Measurements from ENCODE around the gene CDK17.

The CDK17 gene

DNA sequence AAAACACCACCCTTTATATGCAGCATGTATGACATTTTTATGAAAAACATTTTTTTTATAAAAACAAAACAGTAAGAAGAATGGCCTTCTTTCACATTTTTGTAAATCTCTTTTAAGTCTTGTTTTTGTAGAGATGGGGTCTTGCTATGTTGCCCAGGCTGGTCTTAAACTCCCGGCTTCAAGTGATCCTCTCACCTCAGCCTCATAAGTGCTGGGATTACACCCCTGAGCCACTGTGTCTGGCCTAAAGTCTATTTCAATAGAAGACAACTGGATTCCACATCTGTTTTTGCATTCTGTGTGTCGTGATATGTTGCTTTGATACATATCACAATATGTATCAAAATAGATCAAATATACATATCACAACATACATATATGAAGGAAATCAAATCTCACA, 107.1 kb downstream of the CDK17 start:
- Mint-ChIP-seq H3K9me3 (no peaks in the 10 kb centered on the region), H3K27me3 (ENCODE audit: low read depth) (no peaks in the 10 kb centered on the region), H3K4me3 (no peak overlapping the region), H3K27ac (no peak overlapping the region), H3K4me1 (ENCODE audit: low read depth) (peaks cover 12% of the 10 kb centered on the region), H3K36me3 (ENCODE audit: low read depth) (peaks cover 31% of the 10 kb centered on the region)

DNA sequence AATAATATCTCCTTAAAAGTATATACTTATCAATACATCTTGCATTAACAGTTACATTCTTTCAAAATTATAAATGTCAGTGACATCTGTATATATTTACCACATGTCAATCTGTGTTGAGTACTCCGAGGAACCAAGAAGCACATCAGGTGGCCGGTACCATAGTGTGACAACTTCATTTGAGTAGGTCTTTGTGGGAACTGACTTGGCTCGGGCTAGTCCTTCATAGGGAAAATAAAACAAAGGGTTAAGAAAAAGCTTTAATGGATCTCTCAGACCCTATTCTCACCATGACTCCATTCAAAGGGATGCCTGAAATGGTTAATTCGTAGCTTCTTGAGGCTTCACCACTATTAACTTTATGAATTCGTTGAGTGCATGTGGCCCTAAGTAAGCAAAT, 111.2 kb downstream of the CDK17 start:
- Mint-ChIP-seq H3K4me1 (ENCODE audit: low read depth) (peaks cover 10% of the 10 kb centered on the region), H3K4me3 (no peak overlapping the region), H3K27ac (no peak overlapping the region), H3K27me3 (ENCODE audit: low read depth) (no peaks in the 10 kb centered on the region), H3K9me3 (no peaks in the 10 kb centered on the region), H3K36me3 (ENCODE audit: low read depth) (peaks cover 44% of the 10 kb centered on the region)

DNA sequence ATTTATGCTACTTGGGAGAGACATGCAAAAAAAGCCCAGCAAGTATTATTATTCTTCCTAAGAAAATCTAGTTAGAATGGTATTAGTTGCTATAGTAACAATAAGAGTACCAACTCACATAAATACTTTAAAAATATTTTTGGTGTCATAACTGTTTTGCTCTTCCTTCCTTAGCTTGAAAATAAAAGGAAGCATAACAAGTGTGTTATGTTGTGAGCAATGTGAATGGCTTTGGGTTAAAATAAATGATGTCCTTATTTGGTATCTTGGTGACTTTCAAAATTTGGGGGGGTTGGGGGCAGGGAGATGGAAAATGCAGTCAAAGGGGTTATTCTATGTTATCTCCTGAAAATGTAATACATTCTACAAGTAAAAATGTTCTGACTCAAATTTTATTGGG, 115.1 kb downstream of the CDK17 start:
- peaks cover 46% of the 10 kb centered on the region for H3K36me3 Mint-ChIP-seq (ENCODE audit: low read depth)
- no peak overlapping the region for H3K27ac Mint-ChIP-seq
- H3K27me3 Mint-ChIP-seq (ENCODE audit: low read depth), result no peaks in the 10 kb centered on the region
- no peaks in the 10 kb centered on the region for H3K9me3 Mint-ChIP-seq
- no peak overlapping the region for H3K4me3 Mint-ChIP-seq
- peaks cover 11% of the 10 kb centered on the region for H3K4me1 Mint-ChIP-seq (ENCODE audit: low read depth)

DNA sequence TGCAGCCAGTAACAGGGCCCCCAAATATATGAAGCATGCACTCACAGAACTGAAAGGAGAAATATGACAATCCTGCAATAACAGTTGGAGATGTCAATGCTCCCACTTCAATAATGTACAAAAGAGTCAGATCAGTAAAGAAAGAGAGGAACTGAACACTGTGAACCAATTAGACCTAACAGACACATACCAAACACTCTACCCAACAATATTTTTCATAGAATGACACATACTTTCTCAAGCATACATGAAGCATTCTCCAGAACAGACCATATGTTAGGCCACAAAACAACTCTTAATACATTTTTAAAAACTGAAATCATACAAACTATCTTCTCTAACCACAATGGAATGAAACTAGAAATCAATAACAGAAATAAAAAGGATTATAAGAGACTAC, 125.9 kb downstream of the CDK17 start:
- no peak overlapping the region for H3K4me3 Mint-ChIP-seq
- peaks cover 45% of the 10 kb centered on the region for H3K36me3 Mint-ChIP-seq (ENCODE audit: low read depth)
- H3K27ac Mint-ChIP-seq, result no peak overlapping the region
- H3K4me1 Mint-ChIP-seq (ENCODE audit: low read depth), result peaks cover 8% of the 10 kb centered on the region
- H3K9me3 Mint-ChIP-seq, result no peaks in the 10 kb centered on the region
- H3K27me3 Mint-ChIP-seq (ENCODE audit: low read depth), result no peaks in the 10 kb centered on the region

DNA sequence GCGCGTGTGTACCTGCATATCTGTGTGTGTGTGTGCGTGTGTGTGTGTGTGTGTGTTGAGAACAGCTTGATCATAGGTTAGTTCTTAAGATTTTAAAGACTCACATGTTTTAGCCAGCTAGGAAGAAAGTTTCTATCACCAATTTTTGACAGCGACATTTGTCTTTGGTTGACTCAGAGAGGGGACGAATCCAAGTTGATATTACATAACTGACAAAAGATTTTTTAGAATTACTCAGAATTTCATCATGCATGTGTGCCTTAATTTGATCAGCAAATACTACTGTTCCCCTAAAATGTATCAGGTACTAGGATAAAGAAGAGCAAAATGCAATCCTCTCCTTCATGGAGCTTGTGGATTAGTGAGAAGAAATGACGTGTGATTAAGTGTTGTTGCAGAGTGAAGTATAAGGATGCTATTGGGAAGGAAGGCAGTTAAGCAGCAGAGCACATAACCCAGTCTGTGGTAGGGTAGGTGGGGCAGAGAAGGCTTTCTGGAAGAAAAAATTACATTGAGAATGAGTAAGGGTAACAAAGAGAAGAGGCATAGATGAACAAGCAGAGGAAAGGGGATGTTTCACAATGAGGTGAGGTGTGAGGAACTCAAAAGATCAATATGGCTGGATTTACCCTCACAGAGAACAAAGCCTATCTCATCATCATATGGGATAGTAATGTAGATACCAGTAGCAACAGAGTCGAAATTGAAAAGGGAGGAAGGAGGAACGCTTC, 128.6 kb downstream of the CDK17 start:
- Mint-ChIP-seq H3K9me3 (no peaks in the 10 kb centered on the region), H3K27me3 (ENCODE audit: low read depth) (no peaks in the 10 kb centered on the region), H3K27ac (peak overlapping the region; percentile 0), H3K36me3 (ENCODE audit: low read depth) (peaks cover 44% of the 10 kb centered on the region), H3K4me3 (no peak overlapping the region), H3K4me1 (ENCODE audit: low read depth) (peaks cover 8% of the 10 kb centered on the region)

DNA sequence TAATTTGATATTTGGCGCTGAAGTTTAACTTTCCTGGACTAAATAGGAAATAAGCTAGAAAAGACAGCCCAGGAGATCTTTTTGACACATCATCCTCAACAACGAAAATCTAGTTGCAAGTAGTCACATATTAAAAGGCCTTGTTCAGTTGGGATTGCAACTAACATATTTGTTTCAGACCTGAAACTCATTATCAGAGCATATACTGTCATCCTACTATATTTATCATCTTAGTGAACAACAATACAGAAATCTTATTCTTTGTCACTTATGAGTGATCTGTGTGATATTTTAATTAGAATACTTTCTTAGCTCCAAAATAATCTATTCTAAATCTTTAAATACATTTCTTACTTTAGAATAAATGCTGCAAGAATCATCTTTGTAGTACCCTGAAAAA, 134.0 kb downstream of the CDK17 start:
- Mint-ChIP-seq H3K4me1 (ENCODE audit: low read depth) (peaks cover 7% of the 10 kb centered on the region), H3K27me3 (ENCODE audit: low read depth) (no peaks in the 10 kb centered on the region), H3K36me3 (ENCODE audit: low read depth) (peaks cover 33% of the 10 kb centered on the region), H3K27ac (no peak overlapping the region), H3K4me3 (no peak overlapping the region), H3K9me3 (no peaks in the 10 kb centered on the region)

DNA sequence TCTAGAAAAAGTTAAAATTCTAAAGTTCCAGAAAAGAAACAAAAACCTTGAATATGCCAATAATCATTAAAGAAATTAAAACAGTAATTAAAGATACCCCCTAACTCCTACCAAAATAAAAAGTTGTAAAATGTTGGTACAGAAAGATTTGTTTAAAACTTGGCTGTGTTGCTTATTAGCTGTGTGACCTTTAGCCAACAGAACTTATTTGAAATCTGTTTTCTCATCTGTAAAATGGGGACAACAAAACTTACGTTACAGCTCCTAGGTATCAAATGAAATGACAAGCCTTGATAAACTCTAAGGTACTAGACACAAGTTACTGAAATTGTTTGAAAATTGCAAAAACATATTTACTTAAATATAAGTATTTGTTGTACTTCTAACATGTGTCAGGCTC, 134.4 kb downstream of the CDK17 start:
- no peak overlapping the region for H3K4me3 Mint-ChIP-seq
- peaks cover 7% of the 10 kb centered on the region for H3K4me1 Mint-ChIP-seq (ENCODE audit: low read depth)
- H3K27me3 Mint-ChIP-seq (ENCODE audit: low read depth), result no peaks in the 10 kb centered on the region
- H3K27ac Mint-ChIP-seq, result no peak overlapping the region
- no peaks in the 10 kb centered on the region for H3K9me3 Mint-ChIP-seq
- peaks cover 37% of the 10 kb centered on the region for H3K36me3 Mint-ChIP-seq (ENCODE audit: low read depth)

DNA sequence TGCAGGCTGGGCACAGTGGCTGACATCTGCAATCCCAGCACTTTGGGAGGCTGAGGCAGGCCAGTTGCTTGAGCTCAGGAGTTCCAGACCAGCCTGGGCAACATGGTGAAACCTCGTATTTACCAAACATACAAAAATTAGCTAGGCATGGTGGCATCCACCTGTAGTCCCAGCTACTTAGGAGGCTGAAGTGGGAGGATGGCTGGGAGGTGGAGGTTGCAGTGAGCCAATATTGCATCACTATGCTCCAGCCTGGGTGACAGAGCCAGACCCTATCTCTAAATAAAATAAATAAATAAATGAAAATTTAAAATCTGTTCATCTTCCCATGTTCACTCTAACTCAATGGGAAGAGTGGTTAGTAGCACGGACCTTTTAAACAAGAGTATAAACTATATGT, 134.8 kb downstream of the CDK17 start:
- Mint-ChIP-seq H3K27ac (no peak overlapping the region), H3K4me1 (ENCODE audit: low read depth) (peaks cover 7% of the 10 kb centered on the region), H3K4me3 (no peak overlapping the region), H3K9me3 (no peaks in the 10 kb centered on the region), H3K36me3 (ENCODE audit: low read depth) (peaks cover 39% of the 10 kb centered on the region), H3K27me3 (ENCODE audit: low read depth) (no peaks in the 10 kb centered on the region)

DNA sequence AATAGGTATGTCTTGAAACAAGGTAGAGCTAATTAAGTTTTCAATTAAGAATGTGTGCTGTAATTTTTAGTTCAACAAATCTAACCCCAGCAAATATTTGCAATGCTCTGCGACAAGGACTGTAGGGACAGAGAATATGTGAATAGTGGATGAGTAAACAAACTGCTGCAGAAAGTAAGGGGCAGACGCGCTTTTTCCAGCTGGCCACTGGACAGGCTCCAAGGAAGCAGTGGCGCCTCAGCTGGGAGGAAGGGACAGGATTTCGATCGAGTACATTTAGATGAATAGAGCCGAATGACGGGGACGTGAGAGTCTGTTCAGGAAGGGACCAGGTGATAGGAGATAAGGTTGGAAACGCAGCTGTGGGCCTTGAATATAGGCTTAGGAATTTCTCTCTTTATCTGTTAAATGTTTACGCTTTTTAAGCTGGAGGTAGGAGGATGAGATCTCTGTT, 136.8 kb downstream of the CDK17 start:
- H3K4me1 Mint-ChIP-seq (ENCODE audit: low read depth), result peaks cover 7% of the 10 kb centered on the region
- no peak overlapping the region for H3K27ac Mint-ChIP-seq

DNA sequence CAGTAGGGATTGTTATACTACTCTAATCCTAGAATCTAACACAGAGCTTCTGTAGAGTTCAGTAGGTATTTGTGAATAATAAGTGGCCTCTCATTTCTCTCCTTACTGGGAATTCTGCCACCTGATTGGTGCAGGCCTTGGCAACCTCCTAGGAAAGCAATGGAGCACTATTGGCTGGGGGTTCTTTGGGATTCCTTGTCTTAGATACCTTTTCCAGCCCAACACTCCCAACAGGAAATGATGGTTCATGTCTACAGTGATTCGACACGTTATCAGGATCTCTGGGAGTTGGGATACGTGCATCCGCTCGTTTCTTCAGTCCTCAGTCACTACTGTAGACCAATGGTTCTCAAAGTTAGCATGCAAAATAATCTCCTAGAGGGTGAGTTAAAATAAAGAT, 138.7 kb downstream of the CDK17 start:
- H3K36me3 Mint-ChIP-seq (ENCODE audit: low read depth), result peaks cover 32% of the 10 kb centered on the region
- H3K9me3 Mint-ChIP-seq, result no peaks in the 10 kb centered on the region
- H3K4me3 Mint-ChIP-seq, result no peak overlapping the region
- no peak overlapping the region for H3K27ac Mint-ChIP-seq
- no peaks in the 10 kb centered on the region for H3K27me3 Mint-ChIP-seq (ENCODE audit: low read depth)
- H3K4me1 Mint-ChIP-seq (ENCODE audit: low read depth), result peaks cover 8% of the 10 kb centered on the region

More for the DNA sequence above, 136.8 kb downstream of the CDK17 start:
- H3K36me3 Mint-ChIP-seq (ENCODE audit: low read depth), result peaks cover 38% of the 10 kb centered on the region
- H3K4me3 Mint-ChIP-seq, result no peak overlapping the region
- H3K27me3 Mint-ChIP-seq (ENCODE audit: low read depth), result no peaks in the 10 kb centered on the region
- no peaks in the 10 kb centered on the region for H3K9me3 Mint-ChIP-seq

DNA sequence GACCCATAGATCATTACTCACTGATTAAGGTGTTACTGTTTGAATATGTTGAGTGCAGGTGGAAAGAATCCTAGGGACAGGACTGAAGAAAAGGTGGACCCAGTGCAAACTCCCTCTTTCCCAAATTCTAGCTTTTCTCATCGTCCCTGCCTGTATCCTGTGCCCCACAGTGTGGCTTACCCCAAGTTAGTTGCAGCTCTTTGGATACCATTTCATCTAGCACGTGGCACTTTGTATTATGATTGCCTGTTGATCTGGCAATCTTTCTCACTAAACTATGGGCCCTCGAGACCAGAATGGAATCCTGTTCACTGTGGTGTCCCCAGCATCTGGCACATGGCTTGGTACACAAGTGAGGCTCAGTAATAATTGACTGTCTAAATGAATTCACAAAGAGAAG, 139.6 kb downstream of the CDK17 start:
- Mint-ChIP-seq H3K4me3 (no peak overlapping the region), H3K9me3 (no peaks in the 10 kb centered on the region), H3K27me3 (ENCODE audit: low read depth) (no peaks in the 10 kb centered on the region), H3K36me3 (ENCODE audit: low read depth) (peaks cover 32% of the 10 kb centered on the region), H3K4me1 (ENCODE audit: low read depth) (peaks cover 8% of the 10 kb centered on the region), H3K27ac (no peak overlapping the region)

DNA sequence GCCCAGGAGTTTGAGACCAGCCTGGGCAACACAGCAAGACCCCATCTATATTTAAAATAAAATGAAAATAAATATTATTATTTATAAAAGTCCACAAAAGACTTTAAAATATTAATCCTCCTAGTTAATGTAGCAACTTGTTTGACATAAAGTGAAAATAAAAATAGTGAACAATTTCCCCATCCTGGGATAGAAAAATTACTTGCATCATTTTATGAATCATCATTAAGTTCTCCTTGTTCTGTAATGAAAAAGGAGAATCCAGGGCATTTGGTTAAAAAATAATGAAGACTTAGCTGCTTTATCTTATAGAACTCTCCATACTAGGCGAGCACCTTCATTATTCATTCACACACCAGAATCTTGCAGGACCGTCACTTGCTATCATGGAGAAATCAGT, 140.0 kb downstream of the CDK17 start:
- Mint-ChIP-seq H3K36me3 (ENCODE audit: low read depth) (peaks cover 32% of the 10 kb centered on the region), H3K4me3 (no peak overlapping the region), H3K27me3 (ENCODE audit: low read depth) (no peaks in the 10 kb centered on the region), H3K9me3 (no peaks in the 10 kb centered on the region), H3K4me1 (ENCODE audit: low read depth) (peaks cover 8% of the 10 kb centered on the region), H3K27ac (no peak overlapping the region)

DNA sequence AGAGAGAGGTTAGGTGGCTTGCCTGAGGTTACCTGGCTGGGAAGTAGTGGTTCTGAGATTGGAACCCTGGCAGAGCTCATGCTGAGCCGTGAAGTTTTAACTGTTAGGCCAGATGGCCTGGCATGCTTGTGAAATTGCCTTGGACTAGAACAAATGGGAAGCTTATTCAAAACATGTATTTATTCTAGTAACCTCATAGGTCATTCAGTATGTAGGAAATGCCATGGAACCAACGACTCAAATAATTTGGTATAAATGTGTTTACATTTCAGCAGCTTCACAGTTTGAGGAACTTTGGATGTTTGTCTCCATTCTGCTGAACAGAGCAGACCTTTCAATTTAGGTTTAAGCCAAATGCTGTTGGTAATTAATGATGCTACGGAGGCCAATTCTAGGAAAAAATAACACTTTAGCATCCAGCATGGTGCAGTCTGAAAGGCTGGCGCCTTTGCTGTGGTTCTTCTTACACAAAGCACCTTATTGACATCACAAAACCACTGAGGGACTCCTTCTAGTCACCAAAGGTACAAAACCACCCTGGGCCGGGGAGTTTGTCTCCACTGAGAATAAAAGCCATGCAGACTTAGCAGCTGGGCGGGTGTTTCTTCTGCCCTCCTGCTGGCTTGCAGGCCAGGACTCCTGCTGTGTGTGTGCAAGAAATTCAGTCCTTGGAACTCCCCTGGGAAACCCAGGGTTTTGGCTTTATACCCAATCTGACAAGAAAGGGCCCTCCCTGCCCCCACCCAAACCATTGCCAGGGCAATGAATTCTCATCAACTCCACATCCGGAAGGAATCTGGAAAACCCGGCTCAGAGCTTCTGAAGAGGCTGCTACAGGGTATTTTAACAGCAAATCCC, 141.9 kb downstream of the CDK17 start:
- Mint-ChIP-seq H3K9me3 (no peaks in the 10 kb centered on the region), H3K36me3 (ENCODE audit: low read depth) (peaks cover 25% of the 10 kb centered on the region), H3K4me3 (no peak overlapping the region), H3K27ac (no peak overlapping the region), H3K27me3 (ENCODE audit: low read depth) (no peaks in the 10 kb centered on the region), H3K4me1 (ENCODE audit: low read depth) (peaks cover 7% of the 10 kb centered on the region)

DNA sequence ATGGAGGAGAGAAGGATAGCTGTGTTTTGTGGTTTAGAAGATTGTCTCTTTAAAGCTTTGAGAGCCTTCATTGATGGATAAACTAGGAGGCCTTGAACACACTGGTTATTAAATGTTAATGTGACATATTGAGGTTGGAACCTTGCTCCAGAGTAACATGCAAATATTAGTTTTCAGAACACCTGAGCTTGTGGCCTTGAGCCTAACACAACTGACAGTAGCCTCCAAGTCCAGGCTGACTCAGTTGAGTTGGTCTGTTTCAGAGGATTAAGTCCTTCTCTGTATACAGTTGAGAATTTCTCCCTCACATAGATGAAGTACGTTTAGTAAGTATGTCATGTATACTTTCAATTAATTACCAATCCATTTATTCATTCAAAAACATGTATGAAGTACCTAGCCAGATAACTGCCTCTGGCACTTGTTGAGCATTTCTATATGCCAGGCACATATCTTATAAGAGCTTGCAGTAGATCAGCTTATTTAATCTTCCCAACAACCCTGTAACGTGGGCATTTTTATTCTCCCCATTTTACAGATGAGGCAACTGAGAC, 142.6 kb downstream of the CDK17 start:
- peak overlapping the region; percentile 45 for H3K27ac Mint-ChIP-seq
- H3K27me3 Mint-ChIP-seq (ENCODE audit: low read depth), result no peaks in the 10 kb centered on the region
- no peaks in the 10 kb centered on the region for H3K9me3 Mint-ChIP-seq
- peaks cover 23% of the 10 kb centered on the region for H3K36me3 Mint-ChIP-seq (ENCODE audit: low read depth)
- H3K4me3 Mint-ChIP-seq, result no peak overlapping the region
- peaks cover 6% of the 10 kb centered on the region for H3K4me1 Mint-ChIP-seq (ENCODE audit: low read depth)
